Activated T-cell treated with anti-CD3 and anti-CD28 coated beads for 24 hours (primary cell): Measurements from ENCODE around the gene RD3L.
"Not testable (repeated sequence)": the region's sequence is repeated elsewhere in the genome, so short reads cannot be mapped to it uniquely, and the experiment has no call there.

Source experiments
- DNase-seq: peaks from one replicate; pipeline ENCODE4 v3.0.0-alpha.2; 2020; ENCODE audit warnings: low read depth

RD3L gene

DNA sequence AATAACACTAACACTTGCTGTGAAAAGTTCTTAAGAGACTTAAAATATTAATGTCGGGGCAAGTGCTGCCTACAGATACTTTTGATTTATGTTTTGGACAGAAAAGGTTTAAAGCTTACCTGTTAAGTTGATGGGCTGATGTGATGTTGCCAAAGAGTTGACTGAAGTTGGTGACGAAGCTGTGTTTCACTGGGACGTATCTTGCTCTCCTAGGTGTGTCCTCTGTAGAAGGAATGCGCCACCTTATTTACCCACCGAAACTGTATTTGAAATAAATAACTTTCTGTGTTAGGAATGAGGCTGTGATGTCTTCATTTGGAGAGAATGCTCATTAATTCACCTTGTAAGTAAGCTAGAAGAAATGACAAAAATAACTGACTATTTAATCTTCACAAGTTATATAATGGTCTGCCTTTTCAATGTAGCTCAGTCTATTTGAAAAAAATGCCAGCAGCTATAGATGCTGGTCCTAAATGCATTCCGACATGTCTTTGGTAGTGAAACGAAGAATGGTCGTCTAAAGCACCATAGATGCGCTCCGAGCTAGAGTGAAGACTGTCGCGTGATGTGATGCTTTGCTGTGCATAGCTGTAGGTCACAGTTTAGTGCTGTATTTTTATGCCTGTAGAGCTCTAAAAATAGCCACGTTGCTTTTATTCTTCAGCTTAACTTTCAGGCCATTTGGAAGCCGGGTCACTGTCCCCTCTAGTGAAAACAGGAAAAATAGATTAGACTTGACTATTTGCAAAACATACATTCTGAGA is at the start of gene RD3L:
Gene RD3L, minus strand, starts transcription at position 557 of the 764 bp plus-strand sequence. CDS start 834 bp downstream, outside the sequence.
- no peak for DNase-seq

DNA sequence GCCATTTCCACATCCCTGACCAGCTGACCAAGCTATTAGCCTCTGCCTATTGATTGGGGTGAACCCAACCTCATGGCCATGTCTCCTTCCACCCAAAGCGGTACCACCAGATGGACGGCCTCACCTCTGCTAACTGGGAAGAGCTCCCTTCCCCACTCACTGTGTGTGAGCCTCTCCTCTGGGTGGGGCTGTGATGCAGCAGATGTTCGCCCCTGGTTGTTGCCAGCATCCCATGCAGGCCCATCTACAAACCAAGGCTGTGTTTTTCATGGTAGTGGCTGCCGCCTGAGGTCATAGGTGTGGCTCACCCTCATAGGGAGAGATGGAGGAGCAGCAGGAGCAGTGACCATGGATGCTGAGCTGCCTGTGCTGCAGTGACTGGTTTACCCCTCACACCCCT is 47.6 kb upstream of the RD3L start:
- no peak for DNase-seq

GRCh38 chr14:103989034-103989433 is 46.7 kb upstream of the RD3L start:
- DNase-seq: no peak

DNA sequence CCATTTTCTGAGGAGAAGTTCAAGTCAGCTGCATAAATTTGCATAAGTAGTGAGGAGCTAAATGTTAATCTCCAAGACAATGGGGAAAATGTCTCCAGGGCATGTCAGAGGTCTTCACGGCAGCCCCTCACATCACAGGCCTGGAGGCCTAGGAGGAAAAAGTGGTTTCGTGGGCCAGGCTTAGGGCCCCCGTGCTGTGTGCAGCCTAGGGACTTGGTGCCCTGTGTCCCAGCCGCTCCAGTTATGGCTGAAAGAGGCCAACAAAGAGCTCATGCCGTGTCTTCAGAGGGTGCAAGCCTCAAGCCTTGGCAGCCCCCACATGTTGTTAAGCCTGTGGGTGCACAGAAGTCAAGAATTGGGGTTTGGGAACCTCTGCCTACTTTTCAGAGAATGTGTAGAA is 41.9 kb upstream of the RD3L start:
- DNase-seq: no peak

DNA sequence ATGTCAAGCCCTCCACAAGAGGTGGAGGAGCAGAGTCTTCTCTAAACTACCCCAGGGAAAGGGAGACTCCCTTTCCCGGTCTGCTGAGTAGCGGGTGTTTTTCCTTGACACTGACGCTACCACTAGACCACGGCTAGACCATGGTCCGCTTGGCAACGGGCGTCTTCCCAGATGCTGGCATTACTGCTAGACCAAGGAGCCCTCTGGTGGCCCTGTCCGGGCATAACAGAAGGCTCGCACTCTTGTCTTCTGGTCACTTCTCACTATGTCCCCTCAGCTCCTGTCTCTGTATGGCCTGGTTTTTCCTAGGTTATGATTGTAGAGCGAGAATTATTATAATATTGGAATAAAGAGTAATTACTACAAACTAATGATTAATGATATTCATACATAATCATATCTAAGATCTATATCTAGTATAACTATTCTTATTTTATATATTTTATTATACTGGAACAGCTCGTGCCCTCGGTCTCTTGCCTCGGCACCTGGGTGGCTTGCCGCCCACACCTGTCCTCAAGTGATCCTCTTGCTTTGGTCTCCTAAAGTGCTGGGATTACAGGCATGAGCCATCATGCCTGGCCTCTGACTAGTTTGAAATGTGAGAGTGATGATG is 38.4 kb upstream of the RD3L start:
- not testable (repeated sequence) for DNase-seq

DNA sequence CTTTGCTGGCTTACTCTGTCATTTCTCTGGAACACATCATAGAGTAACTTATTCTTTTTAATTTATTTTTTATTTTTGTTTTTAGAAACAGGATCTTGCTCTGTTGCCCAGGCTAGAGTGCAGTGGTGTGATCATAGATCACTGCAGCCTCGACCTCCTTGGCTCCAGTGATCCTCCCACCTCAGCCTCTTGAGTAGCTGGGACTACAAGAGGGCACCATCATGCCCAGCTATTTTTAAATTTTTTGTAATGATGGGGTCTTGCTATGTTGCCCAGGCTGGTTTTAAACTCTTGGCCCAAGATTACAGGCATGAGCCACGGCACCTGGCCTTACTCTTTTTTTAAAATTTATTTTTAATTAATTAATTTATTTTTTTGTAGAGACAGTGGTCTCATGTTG is 32.2 kb upstream of the RD3L start:
- DNase-seq: no peak

GRCh38 chr14:103973354-103973753 is 31.0 kb upstream of the RD3L start:
- DNase-seq: no peak

DNA sequence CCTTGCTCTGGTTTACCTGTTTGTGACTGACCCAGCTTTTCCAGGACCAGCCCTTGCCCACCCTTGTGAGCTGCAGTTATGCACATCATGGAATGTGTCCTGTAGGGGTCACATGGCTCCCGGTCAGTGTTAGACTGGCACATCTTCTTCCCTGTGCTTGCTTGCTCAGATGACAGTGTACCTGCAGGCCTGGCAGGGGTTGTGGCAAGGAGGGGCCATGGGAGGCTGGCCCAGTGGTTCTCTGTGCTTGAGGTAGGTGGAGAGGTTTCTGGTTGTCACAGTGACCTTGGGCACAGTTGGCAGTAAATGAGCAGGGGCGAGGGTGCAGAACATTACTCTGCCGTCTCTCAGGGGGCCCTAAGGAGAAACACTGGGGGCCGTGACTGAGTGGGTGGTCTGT is 27.6 kb upstream of the RD3L start:
- no peak for DNase-seq

DNA sequence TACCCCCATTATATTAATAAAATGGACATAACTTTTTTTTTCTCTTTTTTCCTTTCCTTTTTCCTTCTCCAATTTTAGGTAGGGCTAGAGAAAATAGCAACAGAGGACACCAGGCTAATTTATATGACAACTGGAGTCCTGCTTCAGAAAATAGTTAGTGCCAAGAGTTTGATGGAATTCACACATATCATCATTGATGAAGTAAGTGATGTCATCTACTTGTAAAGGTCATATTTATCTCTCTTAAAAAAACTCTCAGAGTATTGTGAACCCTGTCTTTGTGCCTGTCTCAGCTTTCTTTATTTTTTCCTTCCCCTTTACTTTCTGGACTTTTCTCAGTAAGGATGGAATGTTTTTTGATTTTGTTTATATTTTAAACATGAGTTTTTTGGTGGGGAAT is 24.3 kb upstream of the RD3L start:
- no peak for DNase-seq

DNA sequence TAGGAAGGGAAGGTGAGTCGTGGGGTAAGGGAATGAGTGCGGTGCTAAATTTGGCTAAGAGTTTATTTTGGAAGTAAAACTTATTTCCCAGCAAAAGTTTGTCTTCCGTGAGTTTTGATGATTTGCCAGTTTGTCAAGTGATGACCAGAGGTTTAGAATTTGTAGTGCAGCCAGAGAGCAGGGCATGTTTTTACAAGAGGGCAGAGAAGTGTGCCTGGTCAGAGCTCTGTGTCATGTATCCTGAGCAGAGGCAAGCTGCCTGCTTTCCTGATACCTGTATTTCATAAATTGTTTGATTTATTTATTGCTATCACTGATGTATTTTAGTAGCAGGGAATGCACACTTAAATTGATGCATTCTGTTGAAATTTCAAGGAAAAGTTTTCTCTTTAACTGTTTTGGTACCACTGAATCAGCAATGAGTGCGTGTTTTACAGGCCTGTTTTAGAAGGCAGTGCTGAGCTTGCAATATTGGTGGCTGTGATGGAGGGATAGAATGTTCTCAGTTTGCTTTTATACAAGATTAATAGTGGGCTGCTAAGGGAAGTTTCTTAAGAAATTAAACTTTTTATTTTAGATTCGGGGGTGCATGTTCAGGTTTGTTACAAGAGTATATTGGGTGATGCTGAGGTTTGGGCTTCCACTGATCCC is 19.7 kb upstream of the RD3L start:
- no peak for DNase-seq

GRCh38 chr14:103960457-103961055 is 18.2 kb upstream of the RD3L start:
- no peak for DNase-seq

DNA sequence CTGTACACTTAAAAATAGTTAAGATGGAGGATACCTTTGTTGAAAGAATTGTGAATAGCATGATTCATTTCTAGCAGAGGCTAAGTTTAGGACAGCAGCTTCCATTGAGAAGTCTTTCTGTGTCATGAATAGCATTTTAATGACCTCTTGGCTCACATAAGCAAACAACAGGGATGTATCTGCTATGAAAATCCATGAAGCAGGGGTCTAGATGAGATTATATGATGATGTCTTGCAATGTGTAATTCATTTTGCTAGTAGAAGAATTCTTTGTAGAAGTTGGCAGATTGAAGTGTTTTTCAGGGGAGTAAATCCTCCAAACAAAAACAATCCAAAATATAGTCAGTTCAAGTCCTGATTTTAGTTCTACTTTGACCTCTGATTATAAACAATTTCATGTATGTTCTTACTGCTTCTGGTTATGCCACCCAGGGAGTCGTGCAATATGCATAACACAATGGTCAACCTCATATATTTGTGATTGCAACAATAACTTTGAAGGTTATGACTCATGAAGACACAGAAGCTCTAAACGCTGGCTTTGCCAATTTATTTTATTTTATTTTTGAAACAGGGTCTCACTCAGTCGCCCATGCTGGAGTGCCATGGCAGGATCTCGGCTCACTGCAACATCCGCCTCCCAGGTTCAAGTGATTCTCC is 6.9 kb upstream of the RD3L start:
- DNase-seq: no peak

GRCh38 chr14:103948442-103948841 is 6.1 kb upstream of the RD3L start:
- no peak for DNase-seq

DNA sequence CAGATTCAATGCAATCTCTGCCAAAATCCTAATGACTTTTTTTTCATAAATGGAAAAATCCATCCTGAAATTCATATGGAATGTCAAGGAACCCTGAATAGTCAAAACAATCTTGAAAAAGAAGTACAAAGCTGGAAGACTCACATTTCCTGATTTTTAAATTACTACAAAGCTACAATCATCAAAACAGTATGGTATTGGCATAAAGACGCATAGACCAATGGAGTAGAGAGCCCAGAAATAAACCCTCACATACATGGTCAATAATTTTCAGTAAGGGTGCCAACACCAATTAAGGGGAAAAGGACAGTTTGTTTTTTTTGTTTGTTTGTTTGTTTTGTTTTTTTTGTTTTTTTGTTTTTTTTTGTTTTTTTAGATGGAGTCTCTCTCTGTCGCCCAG is 4.6 kb upstream of the RD3L start:
- DNase-seq: no peak

- no peak for DNase-seq
These were observed 1.3 kb upstream of the RD3L start for GRCh38 chr14:103943673-103944072.

DNA sequence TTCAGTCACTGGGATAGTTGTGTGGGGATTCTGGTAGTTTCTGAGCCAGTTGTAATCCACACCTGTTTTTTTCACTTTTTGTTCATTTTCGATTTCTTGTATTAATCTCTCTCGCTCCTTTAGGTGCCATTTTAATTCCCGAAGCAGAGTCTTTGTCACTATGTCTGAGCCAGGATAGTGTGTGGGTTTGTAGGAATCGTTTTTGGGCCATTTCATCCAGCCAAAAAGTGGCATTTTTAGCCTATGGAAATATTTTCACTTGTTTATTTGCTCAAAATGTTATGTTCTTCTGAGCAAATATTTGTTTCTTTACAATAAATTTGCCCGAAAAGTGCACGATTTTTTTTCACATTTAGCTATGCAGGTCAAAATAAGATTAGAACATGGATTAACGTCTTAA is 867 bp downstream of the RD3L start:
- no peak for DNase-seq

DNA sequence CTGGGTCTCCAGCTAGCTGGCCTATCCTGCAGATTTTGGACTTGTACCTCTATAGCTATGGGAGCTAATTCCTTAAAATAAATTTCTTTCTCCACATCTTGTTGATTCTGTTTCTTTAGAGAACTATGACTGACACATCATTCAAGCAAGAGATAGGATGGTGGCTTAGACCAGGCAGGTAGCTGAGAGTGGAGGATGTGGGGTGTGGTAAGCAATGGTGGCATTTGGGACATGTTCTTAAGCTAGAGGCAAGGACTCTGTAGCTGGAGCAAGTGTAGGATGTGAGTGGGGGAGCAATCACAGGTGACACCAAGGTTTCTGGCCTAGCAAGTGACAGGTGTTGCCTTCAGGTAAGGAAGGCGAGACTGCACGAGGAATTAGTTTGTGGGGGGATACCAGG is 7.2 kb downstream of the RD3L start:
- DNase-seq: no peak

GRCh38 chr14:103932791-103933490 is 9.4 kb downstream of the RD3L start:
- no peak for DNase-seq

DNA sequence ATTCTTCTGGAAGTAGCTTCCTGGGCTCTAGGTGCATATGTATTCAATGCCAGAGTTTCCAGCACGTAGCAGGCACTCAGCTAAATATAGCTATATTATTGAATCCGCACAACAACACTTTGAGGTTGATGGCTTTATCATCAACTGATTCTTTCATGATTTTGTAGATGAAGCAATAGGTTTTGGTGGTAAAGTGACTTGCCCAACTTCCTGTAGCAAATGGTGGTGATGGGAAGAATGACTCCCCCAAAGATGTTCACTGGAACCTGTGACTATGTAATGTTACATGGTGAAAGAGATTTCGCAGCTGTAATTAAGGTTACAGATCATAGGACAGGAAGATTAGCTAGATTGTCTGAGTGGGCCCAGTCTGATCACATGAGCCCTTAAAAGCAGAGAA is 10.9 kb downstream of the RD3L start:
- no peak for DNase-seq

DNA sequence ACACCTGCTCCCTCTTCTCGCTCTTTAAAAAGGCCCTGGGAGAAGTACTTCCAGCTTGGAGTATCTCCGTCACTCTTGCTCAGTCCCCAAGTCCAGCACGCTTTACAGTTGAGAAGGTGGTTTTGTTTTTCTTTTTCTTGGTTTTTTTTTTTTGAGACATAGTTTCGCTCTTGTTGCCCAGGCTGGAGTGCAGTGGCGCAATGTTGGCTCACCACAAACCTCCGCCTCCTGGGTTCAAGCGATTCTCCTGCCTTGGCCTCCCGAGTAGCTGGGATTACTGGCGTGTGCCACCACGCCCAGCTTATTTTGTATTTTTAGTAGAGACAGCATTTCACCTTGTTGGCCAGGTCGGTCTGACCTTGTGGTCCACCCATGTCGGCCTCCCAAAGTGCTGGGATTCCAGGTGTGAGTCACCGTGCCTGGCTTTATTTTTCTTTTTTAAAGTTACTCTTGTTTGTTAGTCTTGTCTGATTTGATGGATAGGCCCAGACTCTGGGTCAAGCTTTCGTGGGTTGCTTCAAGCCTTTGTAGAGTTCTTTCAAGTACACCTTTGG is 12.2 kb downstream of the RD3L start:
- DNase-seq: no peak
